SK-N-SH treated with all-trans-retinoic acid at 6 μM for 48 hours (cell line): Measurements from ENCODE around the gene MVD.

Experiments used
- ATAC-seq: fragments of 200-7000 bp; cut with Tn5 transposase; 3 replicates; pipeline ENCODE4 v1.9.1; 2020; ENCODE audit warnings: mild to moderate bottlenecking, moderate library complexity
- ARNTL ChIP-seq: fragments of 450-650 bp; formaldehyde crosslinking; IDR thresholded peaks from 2 replicates; pipeline ENCODE4 v1.5.0; 2020; ENCODE audit warnings: low read depth, mild to moderate bottlenecking, moderate library complexity, borderline replicate concordance
- BACH2 ChIP-seq: fragments of 250-450 bp; sonication (Bioruptor Pico); IDR thresholded peaks from 2 replicates; pipeline ENCODE4 v1.9.0; 2021; ENCODE audit warnings: mild to moderate bottlenecking, borderline replicate concordance
- CSDC2 ChIP-seq: fragments of 250-450 bp; sonication (Bioruptor Pico); IDR thresholded peaks from 2 replicates; pipeline ENCODE4 v1.5.0; 2020; ENCODE audit warnings: mild to moderate bottlenecking, moderate library complexity
- ESRRG ChIP-seq: fragments of 250-450 bp; sonication (Bioruptor Pico); IDR thresholded peaks from 2 replicates; pipeline ENCODE4 v1.6.1; 2021; ENCODE audit warnings: mild to moderate bottlenecking
- ISL1 ChIP-seq: fragments of 250-450 bp; sonication (Bioruptor Pico); IDR thresholded peaks from 2 replicates; pipeline ENCODE4 v2.1.2; 2022; ENCODE audit warnings: mild to moderate bottlenecking, moderate library complexity
- OSR1 ChIP-seq: fragments of 250-450 bp; sonication (Bioruptor Pico); IDR thresholded peaks from 2 replicates; pipeline ENCODE4 v1.8.0; 2022; ENCODE audit warnings: moderate library complexity, mild to moderate bottlenecking, inconsistent platforms
- PATZ1 ChIP-seq: fragments of 250-450 bp; sonication (Bioruptor Pico); IDR thresholded peaks from 2 replicates; pipeline ENCODE4 v1.8.0; 2020; ENCODE audit warnings: mild to moderate bottlenecking, moderate library complexity, borderline replicate concordance
- PPARA ChIP-seq: fragments of 250-450 bp; sonication (Bioruptor Pico); IDR thresholded peaks from 2 replicates; pipeline ENCODE4 v1.5.0; 2020; ENCODE audit warnings: mild to moderate bottlenecking, borderline replicate concordance
- RARB ChIP-seq: fragments of 250-450 bp; sonication (Bioruptor Pico); IDR thresholded peaks from 2 replicates; pipeline ENCODE4 v1.8.0; 2021; ENCODE audit warnings: mild to moderate bottlenecking, moderate library complexity
- SNAI2 ChIP-seq: fragments of 250-450 bp; sonication (Bioruptor Pico); IDR thresholded peaks from 2 replicates; pipeline ENCODE4 v1.5.0; 2020; ENCODE audit warnings: mild to moderate bottlenecking, moderate library complexity
- TCF4 ChIP-seq: fragments of 250-450 bp; sonication (Bioruptor Pico); IDR thresholded peaks from 2 replicates; pipeline ENCODE4 v1.8.0; 2021; ENCODE audit warnings: mild to moderate bottlenecking, moderate library complexity, borderline replicate concordance
- ZC3H10 ChIP-seq: fragments of 250-450 bp; sonication (Bioruptor Pico); IDR thresholded peaks from 2 replicates; pipeline ENCODE4 v1.5.1; 2021; ENCODE audit warnings: mild to moderate bottlenecking, moderate library complexity
- ZFP30 ChIP-seq: fragments of 450-650 bp; formaldehyde crosslinking; IDR thresholded peaks from 2 replicates; pipeline ENCODE4 v1.5.0; 2022; ENCODE audit warnings: mild to moderate bottlenecking, moderate library complexity
- ZNF565 ChIP-seq: fragments of 450-650 bp; formaldehyde crosslinking; conservative IDR thresholded peaks from 2 replicates; pipeline ENCODE4 v1.5.0; 2020; ENCODE audit warnings: low read depth, mild to moderate bottlenecking, moderate library complexity
- ZNF70 ChIP-seq: fragments of 450-650 bp; formaldehyde crosslinking; IDR thresholded peaks from 2 replicates; pipeline ENCODE4 v1.5.0; 2020; ENCODE audit warnings: mild to moderate bottlenecking, moderate library complexity
- ZNF8 ChIP-seq: fragments of 450-650 bp; formaldehyde crosslinking; IDR thresholded peaks from 2 replicates; pipeline ENCODE4 v1.5.0; 2020; ENCODE audit warnings: mild to moderate bottlenecking, moderate library complexity
- TF ChIP-seq, protein P1 (sequence below): fragments of 250-450 bp; sonication (Bioruptor Pico); IDR thresholded peaks from 2 replicates; pipeline ENCODE4 v1.5.0; 2020; ENCODE audit warnings: mild to moderate bottlenecking, moderate library complexity
- TF ChIP-seq, protein P2 (sequence below): fragments of 250-450 bp; sonication (Bioruptor Pico); IDR thresholded peaks from 2 replicates; pipeline ENCODE4 v1.5.1; 2020; ENCODE audit warnings: low read depth, mild to moderate bottlenecking, moderate library complexity
- TF ChIP-seq, protein P3 (sequence below): fragments of 250-450 bp; sonication (Bioruptor Pico); IDR thresholded peaks from 2 replicates; pipeline ENCODE4 v1.8.0; 2021; ENCODE audit warnings: low read depth, mild to moderate bottlenecking, moderate library complexity, borderline replicate concordance

MVD gene

GRCh38 chr16:88653596-88654362 lies 9.1 kb downstream of the MVD start:
- no peak for ATAC-seq
- no peak for TF ChIP-seq OSR1 (CRISPR knock-in tag)
- no peak for TF ChIP-seq ESRRG (CRISPR knock-in tag)
- no peak for TF ChIP-seq PATZ1 (CRISPR knock-in tag)
- TF ChIP-seq BACH2 (CRISPR knock-in tag) = no peak
- no peak for TF ChIP-seq TCF4
- TF ChIP-seq, protein P1, sequence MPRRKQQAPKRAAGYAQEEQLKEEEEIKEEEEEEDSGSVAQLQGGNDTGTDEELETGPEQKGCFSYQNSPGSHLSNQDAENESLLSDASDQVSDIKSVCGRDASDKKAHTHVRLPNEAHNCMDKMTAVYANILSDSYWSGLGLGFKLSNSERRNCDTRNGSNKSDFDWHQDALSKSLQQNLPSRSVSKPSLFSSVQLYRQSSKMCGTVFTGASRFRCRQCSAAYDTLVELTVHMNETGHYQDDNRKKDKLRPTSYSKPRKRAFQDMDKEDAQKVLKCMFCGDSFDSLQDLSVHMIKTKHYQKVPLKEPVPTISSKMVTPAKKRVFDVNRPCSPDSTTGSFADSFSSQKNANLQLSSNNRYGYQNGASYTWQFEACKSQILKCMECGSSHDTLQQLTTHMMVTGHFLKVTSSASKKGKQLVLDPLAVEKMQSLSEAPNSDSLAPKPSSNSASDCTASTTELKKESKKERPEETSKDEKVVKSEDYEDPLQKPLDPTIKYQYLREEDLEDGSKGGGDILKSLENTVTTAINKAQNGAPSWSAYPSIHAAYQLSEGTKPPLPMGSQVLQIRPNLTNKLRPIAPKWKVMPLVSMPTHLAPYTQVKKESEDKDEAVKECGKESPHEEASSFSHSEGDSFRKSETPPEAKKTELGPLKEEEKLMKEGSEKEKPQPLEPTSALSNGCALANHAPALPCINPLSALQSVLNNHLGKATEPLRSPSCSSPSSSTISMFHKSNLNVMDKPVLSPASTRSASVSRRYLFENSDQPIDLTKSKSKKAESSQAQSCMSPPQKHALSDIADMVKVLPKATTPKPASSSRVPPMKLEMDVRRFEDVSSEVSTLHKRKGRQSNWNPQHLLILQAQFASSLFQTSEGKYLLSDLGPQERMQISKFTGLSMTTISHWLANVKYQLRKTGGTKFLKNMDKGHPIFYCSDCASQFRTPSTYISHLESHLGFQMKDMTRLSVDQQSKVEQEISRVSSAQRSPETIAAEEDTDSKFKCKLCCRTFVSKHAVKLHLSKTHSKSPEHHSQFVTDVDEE = no peak

GRCh38 chr16:88653101-88653500 lies 9.8 kb downstream of the MVD start:
- ATAC-seq = no peak
- TF ChIP-seq, protein P2, sequence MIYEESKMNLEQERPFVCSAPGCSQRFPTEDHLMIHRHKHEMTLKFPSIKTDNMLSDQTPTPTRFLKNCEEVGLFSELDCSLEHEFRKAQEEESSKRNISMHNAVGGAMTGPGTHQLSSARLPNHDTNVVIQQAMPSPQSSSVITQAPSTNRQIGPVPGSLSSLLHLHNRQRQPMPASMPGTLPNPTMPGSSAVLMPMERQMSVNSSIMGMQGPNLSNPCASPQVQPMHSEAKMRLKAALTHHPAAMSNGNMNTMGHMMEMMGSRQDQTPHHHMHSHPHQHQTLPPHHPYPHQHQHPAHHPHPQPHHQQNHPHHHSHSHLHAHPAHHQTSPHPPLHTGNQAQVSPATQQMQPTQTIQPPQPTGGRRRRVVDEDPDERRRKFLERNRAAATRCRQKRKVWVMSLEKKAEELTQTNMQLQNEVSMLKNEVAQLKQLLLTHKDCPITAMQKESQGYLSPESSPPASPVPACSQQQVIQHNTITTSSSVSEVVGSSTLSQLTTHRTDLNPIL (CRISPR knock-in tag) = no peak
- TF ChIP-seq ARNTL (CRISPR knock-in tag) (no peak), ZNF70 (CRISPR knock-in tag) (no peak), ZC3H10 (CRISPR knock-in tag) (no peak), ZFP30 (CRISPR knock-in tag) (no peak), PPARA (no peak), OSR1 (CRISPR knock-in tag) (no peak), ZNF565 (CRISPR knock-in tag) (no peak), CSDC2 (CRISPR knock-in tag) (no peak)

DNA sequence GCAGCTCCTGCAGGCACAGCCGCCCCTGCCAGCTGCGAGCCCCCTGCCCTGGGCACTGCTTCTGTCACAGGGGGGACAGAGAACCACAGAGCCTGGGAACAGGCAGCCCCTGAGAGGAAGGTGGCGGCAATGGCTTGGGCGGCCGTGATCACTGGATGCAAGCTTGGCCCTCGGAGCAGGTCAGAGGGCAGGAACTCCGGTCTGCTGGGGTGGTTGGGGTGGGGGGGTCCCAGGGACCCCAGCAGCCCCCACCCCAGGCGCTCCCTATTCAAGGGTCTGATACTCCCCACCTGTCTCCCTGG lies 10.2 kb downstream of the MVD start:
- TF ChIP-seq SNAI2 (CRISPR knock-in tag) (no peak), ISL1 (CRISPR knock-in tag) (no peak), TCF4 (no peak), RARB (no peak), ZC3H10 (CRISPR knock-in tag) (no peak), CSDC2 (CRISPR knock-in tag) (no peak), PATZ1 (CRISPR knock-in tag) (no peak), ZNF8 (CRISPR knock-in tag) (no peak)
- TF ChIP-seq, protein P1 = no peak
- TF ChIP-seq, protein P2 (CRISPR knock-in tag) = no peak
- TF ChIP-seq, protein P3, sequence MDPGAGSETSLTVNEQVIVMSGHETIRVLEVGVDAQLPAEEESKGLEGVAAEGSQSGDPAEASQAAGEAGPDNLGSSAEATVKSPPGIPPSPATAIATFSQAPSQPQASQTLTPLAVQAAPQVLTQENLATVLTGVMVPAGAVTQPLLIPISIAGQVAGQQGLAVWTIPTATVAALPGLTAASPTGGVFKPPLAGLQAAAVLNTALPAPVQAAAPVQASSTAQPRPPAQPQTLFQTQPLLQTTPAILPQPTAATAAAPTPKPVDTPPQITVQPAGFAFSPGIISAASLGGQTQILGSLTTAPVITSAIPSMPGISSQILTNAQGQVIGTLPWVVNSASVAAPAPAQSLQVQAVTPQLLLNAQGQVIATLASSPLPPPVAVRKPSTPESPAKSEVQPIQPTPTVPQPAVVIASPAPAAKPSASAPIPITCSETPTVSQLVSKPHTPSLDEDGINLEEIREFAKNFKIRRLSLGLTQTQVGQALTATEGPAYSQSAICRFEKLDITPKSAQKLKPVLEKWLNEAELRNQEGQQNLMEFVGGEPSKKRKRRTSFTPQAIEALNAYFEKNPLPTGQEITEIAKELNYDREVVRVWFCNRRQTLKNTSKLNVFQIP = no peak
- no peak for ATAC-seq
